ENCODE data around the gene SERAC1. TPM values are rescaled to one million over a fixed set of nuclear protein-coding genes. Genes with fewer than 3 reads are reported as not detected.

The SERAC1 gene
- total and polyA plus RNA-seq, 2 of the 4 experiments (the other 2 are of a cell fraction): 7.7 to 15.6 TPM

- dilution Hi-C loops (cut with HindIII; ENCODE audit: low sequenced_read_pairs, unreplicated experiment): no loop called here
- H3K4me2 ChIP-seq (ENCODE audit: low read depth, low read length): no peak overlapping the region
- WGBS, 2 experiments (ENCODE audit: extremely low coverage in 2 of 2, insufficient read length in 1 of 2): 83% methylated on average over 1 of the region's 4 CpGs; no CpG with 5 or more reads in 1 of the 2 experiments
- in situ Hi-C loops (cut with MboI; ENCODE audit: low sequenced_read_pairs): no loop called here
- no peak overlapping the region for H3K18ac ChIP-seq (ENCODE audit: low read depth, low read length)
- no peak for DNase-seq
- H2BK120ac ChIP-seq (ENCODE audit: low read depth, low read length): no peak overlapping the region
- H3K27me3 ChIP-seq (ENCODE audit: control insufficient read depth, insufficient read depth, low read length): no peaks in the 10 kb centered on the region
- peaks cover 6% of the 10 kb centered on the region for H3K36me3 ChIP-seq (ENCODE audit: control insufficient read depth, insufficient read depth, low read length)
- no peak overlapping the region for H2BK5ac ChIP-seq (ENCODE audit: low read depth, low read length, poor library complexity, severe bottlenecking)
- POLR2A ChIA-PET (ENCODE audit: unreplicated experiment): interaction anchor here (0.6 kb wide), 1 partner anchor 79 kb away, joined by 3 read pairs; no protein-coding TSS in a partner anchor
- no peak overlapping the region for H3K4ac ChIP-seq (ENCODE audit: low read depth, low read length)
- H4K5ac ChIP-seq (ENCODE audit: low read depth, low read length): no peak overlapping the region
- TF ChIP-seq NFE2L2 (IDR thresholded peaks at IDR 0.05; ENCODE audit: low read depth, low read length) (no peak), MXI1 (IDR thresholded peaks at IDR 0.05; ENCODE audit: borderline replicate concordance, low read depth, low read length) (no peak), SMC3 (IDR thresholded peaks at IDR 0.05; ENCODE audit: low read depth, low read length) (no peak), CTCF (conservative IDR thresholded peaks at IDR 0.05; ENCODE audit: low read depth, low read length) (no peak), CEBPB (IDR thresholded peaks at IDR 0.05; ENCODE audit: low read depth, low read length) (no peak), POLR2A (IDR thresholded peaks at IDR 0.05; ENCODE audit: low read depth, low read length) (no peak), BHLHE40 (IDR thresholded peaks at IDR 0.05; ENCODE audit: low read depth, low read length) (no peak), RFX5 (IDR thresholded peaks at IDR 0.05; ENCODE audit: low read depth, low read length) (no peak), RCOR1 (IDR thresholded peaks at IDR 0.05; ENCODE audit: insufficient replicate concordance, low read length) (no peak), ELK1 (IDR thresholded peaks at IDR 0.05; ENCODE audit: borderline replicate concordance, low read depth, low read length) (no peak)
- H3K23ac ChIP-seq (ENCODE audit: low read depth, low read length): no peak overlapping the region
- H3K9ac ChIP-seq (ENCODE audit: low read depth, low read length): no peak overlapping the region
- no peaks in the 10 kb centered on the region for H3K9me1 ChIP-seq (ENCODE audit: insufficient read depth, low read length)
- BruUV-seq (replicated peaks): no TSS peak
- H3K27ac ChIP-seq (ENCODE audit: insufficient read depth, low read length): no peak overlapping the region
- H3K4me3 ChIP-seq (ENCODE audit: insufficient read depth, low read depth, low read length): no peak overlapping the region
- ATAC-seq (ENCODE audit: low read depth): no peak
- no peak overlapping the region for H2AK9ac ChIP-seq (replicated peaks; ENCODE audit: low read depth, low read length, poor library complexity)
- no peak overlapping the region for H2BK15ac ChIP-seq (ENCODE audit: low read depth, low read length)
- H2BK20ac ChIP-seq (ENCODE audit: low read depth, low read length): no peak overlapping the region
- H2AFZ ChIP-seq (replicated peaks; ENCODE audit: low read length, poor library complexity): no peak overlapping the region
- no peak overlapping the region for H4K91ac ChIP-seq (ENCODE audit: insufficient read depth, low read depth, low read length)
- no peaks in the 10 kb centered on the region for H3K79me1 ChIP-seq (ENCODE audit: low read depth in 1 of 2, low read length in 2 of 2)
- H3K9me3 ChIP-seq (ENCODE audit: control insufficient read depth, insufficient read depth, low read length): no peaks in the 10 kb centered on the region
- CTCF ChIA-PET: interaction anchor here (0.6 kb wide), 1 partner anchor 1795 kb away, joined by 5 read pairs; no protein-coding TSS in a partner anchor
- no peak overlapping the region for H3K14ac ChIP-seq (replicated peaks; ENCODE audit: low read depth, low read length)
- H4K8ac ChIP-seq (ENCODE audit: low read depth in 2 of 2, low read length in 2 of 2): no peak overlapping the region
- no peak overlapping the region for H3K56ac ChIP-seq (ENCODE audit: extremely low read depth, insufficient read depth, low read length)
- no peaks in the 10 kb centered on the region for H3K4me1 ChIP-seq (ENCODE audit: control insufficient read depth, insufficient read depth, low read length)
- no peaks in the 10 kb centered on the region for H4K20me1 ChIP-seq (ENCODE audit: insufficient read depth, low read length)
- intact Hi-C loops (cut with micrococcal nuclease): no loop called here
- H2AK5ac ChIP-seq (ENCODE audit: low read depth, low read length): no peak overlapping the region
These were observed 26.6 kb upstream of the SERAC1 start for GRCh38 chr6:158194487-158195280.

Data from IMR-90 (cell line).